Activated CD4-positive, alpha-beta T cell treated with anti-CD3 and anti-CD28 coated beads, Interleukin-2, amount 10 ng/mL, durations not matched to agents 24 days and 14 days (primary cell): Measurements from ENCODE around the gene ZBTB45. TPM values are rescaled to one million over a fixed set of nuclear protein-coding genes. Genes with fewer than 3 reads are reported as not detected.

ENCODE experiments used
- DNase-seq: peaks from one replicate; pipeline ENCODE4 v3.0.0; 2022
- H3K27ac Mint-ChIP-seq: one replicate; pipeline ENCODE4 v1.8.0; 2022; ENCODE audit warnings: mild to moderate bottlenecking, mixed read lengths
- H3K27me3 Mint-ChIP-seq: one replicate; pipeline ENCODE4 v1.8.0; 2022; ENCODE audit warnings: mixed read lengths
- H3K36me3 Mint-ChIP-seq: one replicate; pipeline ENCODE4 v1.8.0; 2022; ENCODE audit warnings: low read depth, mild to moderate bottlenecking, mixed read lengths
- H3K4me1 Mint-ChIP-seq: one replicate; pipeline ENCODE4 v1.8.0; 2021; ENCODE audit warnings: mixed read lengths
- H3K4me3 Mint-ChIP-seq: one replicate; pipeline ENCODE4 v1.8.0; 2022; ENCODE audit warnings: mild to moderate bottlenecking, moderate library complexity, mixed read lengths
- H3K9me3 Mint-ChIP-seq: one replicate; pipeline ENCODE4 v1.8.0; 2021; ENCODE audit warnings: mixed read lengths
- intact Hi-C: fragments of 100-400 bp; cut with micrococcal nuclease; formaldehyde crosslinking; loops from one replicate; pipeline ENCODE4 v1.15.1; 2023
- total RNA-seq: library from RNA; stranded (reverse); gene quantifications from 2 replicates; pipeline ENCODE4 v1.2.3, GENCODE V29; 2022

The ZBTB45 gene
- total RNA-seq = 16.8 and 17.5 TPM in 2 replicates

DNA sequence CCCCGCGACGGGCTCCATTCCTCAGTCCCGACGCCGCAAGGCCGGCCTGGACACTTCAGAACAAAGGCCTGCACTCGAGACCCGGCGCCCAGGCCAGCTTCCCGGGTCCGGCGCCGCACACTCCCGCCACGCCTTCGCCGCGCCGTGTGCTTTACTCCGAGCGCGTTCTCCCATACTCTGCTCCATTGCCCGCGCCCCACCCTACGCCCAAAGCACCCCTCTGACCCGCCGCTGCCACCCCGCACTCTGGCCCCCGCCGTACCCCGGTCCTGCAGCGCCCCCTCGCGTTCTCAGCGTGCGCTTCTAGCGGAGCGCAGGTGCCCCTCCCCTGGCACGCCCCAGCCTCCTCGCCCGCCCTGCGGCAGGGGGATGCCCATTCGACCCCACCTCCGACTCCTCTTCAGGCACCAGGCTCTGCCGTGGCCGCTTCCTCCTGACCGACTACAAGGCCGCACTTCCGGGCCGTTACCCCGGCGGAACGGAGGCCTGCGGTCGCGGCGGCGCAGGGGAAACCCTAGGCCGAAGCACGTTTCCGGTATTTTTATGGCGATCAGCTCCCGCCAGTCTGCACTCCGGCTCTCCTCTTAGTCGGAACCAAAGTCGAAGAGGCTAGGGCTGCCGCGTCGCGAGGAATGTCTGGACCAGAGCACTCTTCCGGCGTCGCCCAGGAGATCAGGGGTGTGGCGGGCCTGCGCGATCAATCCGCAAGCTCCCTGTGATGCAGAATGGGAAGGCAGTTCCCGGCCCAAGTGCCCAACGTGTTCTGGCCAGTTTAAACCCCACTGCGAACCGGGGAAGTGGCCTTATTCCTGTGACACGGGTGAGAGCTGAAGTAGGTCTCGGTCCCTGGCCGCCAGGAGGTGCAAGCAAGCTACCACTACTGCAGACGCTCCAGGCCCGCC is at the start of gene ZBTB45:
TSS of gene ZBTB45 (minus strand) at position 456 of the 902 bp plus-strand sequence. CDS start 2,137 bp downstream, outside the sequence.
- Mint-ChIP-seq H3K4me3 (peak within 1 kb of the TSS; percentile 93), H3K36me3 (peaks cover 25% of the 10 kb centered on the region)

DNA sequence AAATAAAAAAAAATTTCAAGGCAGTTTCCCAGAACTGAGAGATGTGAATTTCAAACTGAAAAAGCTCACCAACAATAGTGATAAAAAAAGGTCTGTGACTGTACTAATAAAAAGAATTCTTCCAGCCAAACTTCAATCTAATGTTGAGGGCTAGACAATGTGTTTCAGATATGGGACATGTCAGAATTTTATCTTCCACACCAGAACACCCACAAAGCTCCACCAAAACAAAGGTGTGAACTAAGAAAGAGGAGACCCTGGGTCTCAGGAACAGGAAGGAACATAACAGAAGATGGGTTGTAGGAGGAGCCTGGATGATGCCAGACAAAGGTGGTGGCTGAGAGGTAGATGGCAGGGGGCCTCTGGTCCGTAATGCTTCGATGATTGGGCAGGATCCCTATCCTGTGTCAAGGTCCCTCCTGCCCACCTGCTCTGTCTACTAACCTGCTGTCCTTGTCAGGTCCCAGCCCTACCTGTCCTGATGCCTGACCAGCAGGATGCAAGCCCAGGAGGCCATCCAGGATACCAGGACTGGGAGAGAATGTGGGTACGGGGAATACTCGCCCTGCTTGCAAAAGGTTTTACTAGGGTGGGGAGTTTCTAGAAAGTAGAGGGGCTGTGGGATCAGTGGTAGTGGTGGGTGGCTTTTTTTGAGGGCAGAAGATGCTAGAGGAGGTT is 49.0 kb upstream of the ZBTB45 start:
- peaks cover 4% of the 10 kb centered on the region for H3K9me3 Mint-ChIP-seq
- H3K4me1 Mint-ChIP-seq = peaks cover 27% of the 10 kb centered on the region
- DNase-seq = no peak
- H3K27ac Mint-ChIP-seq = peak overlapping the region; percentile 62
- peaks cover 3% of the 10 kb centered on the region for H3K27me3 Mint-ChIP-seq
- H3K36me3 Mint-ChIP-seq = peaks cover 33% of the 10 kb centered on the region
- H3K4me3 Mint-ChIP-seq = no peak overlapping the region
- intact Hi-C loops = no loop called here

More for the DNA sequence above, at the start of gene ZBTB45:
- Mint-ChIP-seq H3K4me1 (peaks cover 37% of the 10 kb centered on the region), H3K9me3 (no peaks in the 10 kb centered on the region), H3K27me3 (no peaks in the 10 kb centered on the region), H3K27ac (peak within 1 kb of the TSS; percentile 97)
- intact Hi-C loops = loop anchor here (1.0 to 5.0 kb wide), 9 partner anchors 25 to 602 kb away; partner anchors contain the start of genes MZF1, RPS5, TRIM28 and ZNF274
- DNase-seq = peak; percentile 97

DNA sequence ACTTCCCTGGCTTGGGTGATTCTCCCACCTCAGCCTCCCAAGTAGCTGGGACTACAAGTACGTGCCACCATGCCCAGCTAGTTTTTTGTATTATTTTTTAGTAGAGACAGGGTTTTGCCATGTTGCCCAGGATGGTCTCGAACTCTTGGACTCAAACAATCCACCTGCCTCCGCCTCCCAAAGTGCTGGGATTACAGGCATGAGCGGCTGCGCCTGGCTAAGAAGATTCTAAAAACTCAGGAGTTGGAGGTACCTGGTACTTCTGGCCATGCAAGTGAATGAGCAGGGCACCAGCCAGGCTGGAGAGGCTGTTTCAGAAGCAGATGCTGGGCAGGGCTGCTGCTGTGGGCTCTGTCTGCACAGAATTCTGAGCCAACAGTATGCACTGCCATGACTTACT is 47.4 kb upstream of the ZBTB45 start:
- H3K36me3 Mint-ChIP-seq = peaks cover 30% of the 10 kb centered on the region
- intact Hi-C loops = no loop called here
- H3K27me3 Mint-ChIP-seq = no peaks in the 10 kb centered on the region
- no peak for DNase-seq
- peaks cover 2% of the 10 kb centered on the region for H3K9me3 Mint-ChIP-seq
- no peak overlapping the region for H3K27ac Mint-ChIP-seq
- H3K4me3 Mint-ChIP-seq = no peak overlapping the region
- peaks cover 26% of the 10 kb centered on the region for H3K4me1 Mint-ChIP-seq

DNA sequence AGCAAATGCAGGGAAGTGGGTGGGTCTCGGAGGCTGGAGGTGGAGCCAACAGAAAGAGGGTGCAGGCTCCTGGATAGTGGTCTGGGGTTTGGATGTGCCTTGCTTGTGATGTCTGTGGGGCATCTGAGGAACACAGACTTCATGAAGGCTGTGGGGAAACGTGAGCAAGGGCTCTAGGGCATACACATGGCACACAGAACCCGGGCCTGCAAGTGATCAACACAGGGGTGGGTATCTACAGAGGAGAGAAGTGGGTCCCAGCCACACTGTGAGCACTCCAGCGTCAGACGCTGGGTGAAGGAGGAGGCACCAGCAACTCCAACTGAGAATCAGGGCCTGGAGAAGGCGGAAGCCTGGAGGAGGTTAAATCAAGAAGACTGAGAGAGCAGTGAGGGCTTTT is 44.2 kb upstream of the ZBTB45 start:
- H3K27me3 Mint-ChIP-seq = no peaks in the 10 kb centered on the region
- H3K9me3 Mint-ChIP-seq = no peaks in the 10 kb centered on the region
- peaks cover 22% of the 10 kb centered on the region for H3K36me3 Mint-ChIP-seq
- H3K4me3 Mint-ChIP-seq = peak overlapping the region; percentile 86
- intact Hi-C loops = no loop called here
- no peak overlapping the region for H3K27ac Mint-ChIP-seq
- no peak for DNase-seq
- peaks cover 39% of the 10 kb centered on the region for H3K4me1 Mint-ChIP-seq

DNA sequence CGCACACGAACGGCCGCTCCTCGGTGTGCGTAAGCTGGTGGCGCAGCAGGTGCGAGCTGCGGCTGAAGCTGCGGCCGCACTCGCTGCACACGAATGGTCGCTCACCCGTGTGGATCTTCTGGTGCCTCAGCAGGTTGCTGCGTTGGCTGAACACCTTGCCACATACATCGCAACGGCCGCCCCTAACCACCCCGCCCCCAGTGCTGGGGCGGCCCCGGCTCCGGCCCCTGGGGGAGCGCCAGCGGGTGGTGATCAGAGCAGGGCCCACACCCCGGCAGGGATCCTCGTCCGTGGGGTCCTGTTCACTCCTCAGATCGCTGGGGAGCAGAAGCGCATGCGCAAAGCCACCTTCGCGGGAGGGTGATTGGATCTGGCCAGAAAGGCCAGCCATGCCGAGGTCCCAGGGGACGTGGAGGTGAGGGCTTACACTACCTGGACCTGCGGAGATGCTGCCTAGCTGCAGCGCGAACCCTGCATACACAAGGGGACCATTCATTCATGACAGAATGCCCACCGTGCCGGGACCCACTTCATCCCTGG is 43.5 kb upstream of the ZBTB45 start:
- H3K27ac Mint-ChIP-seq = no peak overlapping the region
- H3K4me1 Mint-ChIP-seq = peaks cover 39% of the 10 kb centered on the region
- intact Hi-C loops = no loop called here
- DNase-seq = peak; percentile 83
- peak overlapping the region; percentile 86 for H3K4me3 Mint-ChIP-seq
- peaks cover 18% of the 10 kb centered on the region for H3K36me3 Mint-ChIP-seq
- no peaks in the 10 kb centered on the region for H3K9me3 Mint-ChIP-seq
- H3K27me3 Mint-ChIP-seq = no peaks in the 10 kb centered on the region

DNA sequence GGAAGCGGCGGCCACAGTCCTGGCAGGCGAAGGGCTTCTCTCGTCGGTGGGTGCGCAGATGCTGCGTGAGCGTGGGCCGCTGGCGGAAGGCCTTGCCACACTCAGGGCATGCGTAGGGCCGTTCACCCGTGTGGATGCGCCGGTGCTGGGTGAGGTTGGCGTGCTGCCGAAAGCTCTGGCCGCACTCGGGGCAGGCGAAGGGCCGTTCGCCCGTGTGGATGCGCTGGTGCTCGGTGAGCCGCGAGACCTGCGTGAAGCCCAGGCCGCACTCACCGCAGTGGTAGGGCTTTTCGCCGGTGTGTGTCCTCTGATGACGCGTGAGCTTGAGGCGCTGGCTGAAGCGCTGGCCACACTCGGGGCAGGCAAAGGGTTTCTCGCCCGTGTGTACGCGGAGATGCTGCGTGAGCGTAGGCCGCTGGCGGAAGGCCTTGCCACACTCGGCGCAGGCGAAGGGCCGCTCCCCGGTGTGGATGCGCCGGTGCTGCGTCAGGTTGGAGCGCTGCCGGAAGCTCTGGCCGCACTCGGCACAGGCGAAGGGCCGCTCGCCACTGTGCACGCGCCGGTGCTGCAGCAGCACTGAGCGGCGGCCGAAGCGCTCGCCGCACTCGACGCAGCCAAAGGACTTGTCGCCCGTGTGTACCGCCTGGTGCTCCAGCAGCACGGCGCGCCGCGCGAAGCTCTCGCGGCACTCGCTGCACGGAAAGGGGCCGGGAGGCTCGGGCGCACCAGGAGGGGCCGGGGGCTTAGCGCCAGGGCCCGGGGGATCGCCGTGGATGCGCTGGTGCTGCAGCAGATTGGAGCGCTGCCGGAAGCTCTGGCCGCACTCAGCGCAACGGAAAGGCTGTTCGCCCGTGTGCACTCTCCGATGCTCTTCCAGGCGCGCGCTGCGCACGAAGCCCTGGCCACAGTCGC is 42.8 kb upstream of the ZBTB45 start:
- peak overlapping the region; percentile 86 for H3K4me3 Mint-ChIP-seq
- intact Hi-C loops = no loop called here
- H3K4me1 Mint-ChIP-seq = peaks cover 44% of the 10 kb centered on the region
- H3K36me3 Mint-ChIP-seq = peaks cover 23% of the 10 kb centered on the region
- no peaks in the 10 kb centered on the region for H3K27me3 Mint-ChIP-seq
- peak overlapping the region; percentile 98 for H3K27ac Mint-ChIP-seq
- no peaks in the 10 kb centered on the region for H3K9me3 Mint-ChIP-seq
- DNase-seq = peak; percentile 87

DNA sequence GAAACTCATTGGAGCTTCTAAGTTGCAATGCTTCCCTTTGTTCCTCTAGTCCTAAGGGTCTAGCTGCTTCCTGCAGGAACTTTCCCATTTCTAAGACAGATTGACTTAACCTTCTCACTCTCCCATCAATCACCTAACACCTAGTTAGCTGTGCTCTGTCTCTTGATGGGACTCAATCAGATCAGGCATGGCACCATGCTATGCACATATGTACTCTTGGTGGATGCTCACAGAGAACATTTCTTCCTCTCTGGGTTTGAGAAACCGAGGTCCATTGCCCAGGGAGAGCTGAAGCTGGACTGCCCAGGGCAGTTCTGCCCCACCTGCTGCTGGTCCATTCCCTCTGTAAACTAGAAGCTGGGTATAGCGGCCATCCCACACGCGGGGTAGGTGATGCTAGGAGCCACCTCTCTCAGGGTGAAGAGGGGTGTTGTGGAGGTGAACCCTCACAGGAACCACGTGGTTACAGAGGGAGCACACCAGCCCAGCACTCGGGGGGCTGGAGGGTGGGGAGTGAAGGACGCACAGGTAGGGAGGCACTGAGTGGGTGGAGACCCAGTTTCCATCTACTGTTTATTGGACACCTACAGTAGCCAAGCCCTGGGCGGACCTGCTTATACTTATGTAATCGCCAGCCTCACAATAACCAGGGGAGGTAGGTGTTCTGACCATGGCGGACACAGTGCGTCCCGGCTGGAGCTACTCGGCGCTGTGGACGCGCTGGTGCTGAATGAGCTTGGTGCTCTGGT is 41.9 kb upstream of the ZBTB45 start:
- Mint-ChIP-seq H3K4me1 (peaks cover 51% of the 10 kb centered on the region), H3K27me3 (no peaks in the 10 kb centered on the region), H3K9me3 (no peaks in the 10 kb centered on the region), H3K36me3 (peaks cover 31% of the 10 kb centered on the region), H3K27ac (peak overlapping the region; percentile 98), H3K4me3 (peak overlapping the region; percentile 86)
- peak; percentile 60 for DNase-seq
- intact Hi-C loops = no loop called here

DNA sequence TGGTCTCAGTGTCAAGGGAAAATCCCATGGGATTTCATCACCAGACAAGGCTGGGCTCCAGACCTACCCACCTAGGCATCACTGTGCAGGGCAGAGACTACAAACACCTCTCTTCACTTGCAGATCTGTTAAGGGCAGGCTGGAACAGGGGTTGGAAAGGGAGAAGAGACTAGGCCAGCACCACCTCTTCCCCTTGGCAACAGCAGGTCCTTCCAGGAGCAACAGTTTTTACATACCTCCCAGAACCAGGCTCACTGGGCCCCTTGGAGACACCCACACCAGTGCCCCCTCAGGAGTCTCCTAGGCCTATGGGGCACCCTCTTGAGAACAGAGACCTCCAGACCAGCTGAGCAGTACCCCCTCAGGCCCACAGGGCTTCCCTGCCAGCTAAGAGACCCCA is 41.3 kb upstream of the ZBTB45 start:
- peak overlapping the region; percentile 98 for H3K27ac Mint-ChIP-seq
- intact Hi-C loops = no loop called here
- peaks cover 55% of the 10 kb centered on the region for H3K4me1 Mint-ChIP-seq
- H3K4me3 Mint-ChIP-seq = peak overlapping the region; percentile 96
- peak; percentile 65 for DNase-seq
- H3K36me3 Mint-ChIP-seq = peaks cover 37% of the 10 kb centered on the region
- H3K27me3 Mint-ChIP-seq = no peaks in the 10 kb centered on the region
- H3K9me3 Mint-ChIP-seq = no peaks in the 10 kb centered on the region

DNA sequence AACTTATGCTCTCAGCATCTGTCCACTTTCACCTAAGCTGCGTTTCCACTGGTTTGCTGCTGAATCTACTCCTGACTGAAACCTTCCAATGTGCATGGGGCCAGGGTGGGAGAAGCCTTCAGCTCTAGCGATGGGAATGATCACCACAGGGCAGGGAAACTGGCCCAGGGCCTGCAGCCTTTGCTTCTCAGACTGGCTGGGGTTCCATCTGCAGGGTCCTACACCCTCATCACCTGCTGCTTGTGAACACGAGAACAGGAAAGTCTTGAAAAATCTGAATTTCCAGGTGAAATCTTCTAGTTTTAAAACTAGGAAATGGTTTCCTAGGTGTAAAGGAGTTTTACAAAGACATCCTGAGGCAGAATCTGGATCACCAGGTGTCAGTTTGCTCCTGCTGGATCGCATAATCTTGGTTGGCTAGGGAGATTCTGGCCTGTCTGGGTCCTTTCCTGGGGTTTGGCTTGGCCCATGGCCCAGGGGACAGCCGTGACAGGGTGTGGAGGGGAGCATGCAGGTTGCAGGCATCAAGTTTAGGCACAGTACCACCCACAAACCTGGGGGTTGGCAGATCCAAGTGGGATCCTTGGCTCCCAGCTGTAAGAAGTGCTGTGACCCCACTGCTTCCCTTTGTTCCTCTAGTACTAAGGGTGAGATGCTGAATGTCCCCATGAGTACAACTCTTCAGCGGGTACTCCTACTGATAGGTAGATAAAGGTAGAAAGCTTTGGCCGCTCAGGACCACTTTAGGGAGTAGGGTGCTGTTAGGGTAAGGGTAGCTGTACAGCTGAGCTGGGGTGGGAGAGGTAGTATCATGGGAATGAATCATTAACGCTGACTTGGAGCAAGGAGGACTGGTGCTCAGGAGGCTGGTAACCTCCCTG is 40.6 kb upstream of the ZBTB45 start:
- peak overlapping the region; percentile 98 for H3K27ac Mint-ChIP-seq
- peak overlapping the region; percentile 96 for H3K4me3 Mint-ChIP-seq
- peaks cover 58% of the 10 kb centered on the region for H3K4me1 Mint-ChIP-seq
- H3K27me3 Mint-ChIP-seq = no peaks in the 10 kb centered on the region
- peaks cover 41% of the 10 kb centered on the region for H3K36me3 Mint-ChIP-seq
- intact Hi-C loops = no loop called here
- no peaks in the 10 kb centered on the region for H3K9me3 Mint-ChIP-seq
- peak; percentile 61 for DNase-seq

DNA sequence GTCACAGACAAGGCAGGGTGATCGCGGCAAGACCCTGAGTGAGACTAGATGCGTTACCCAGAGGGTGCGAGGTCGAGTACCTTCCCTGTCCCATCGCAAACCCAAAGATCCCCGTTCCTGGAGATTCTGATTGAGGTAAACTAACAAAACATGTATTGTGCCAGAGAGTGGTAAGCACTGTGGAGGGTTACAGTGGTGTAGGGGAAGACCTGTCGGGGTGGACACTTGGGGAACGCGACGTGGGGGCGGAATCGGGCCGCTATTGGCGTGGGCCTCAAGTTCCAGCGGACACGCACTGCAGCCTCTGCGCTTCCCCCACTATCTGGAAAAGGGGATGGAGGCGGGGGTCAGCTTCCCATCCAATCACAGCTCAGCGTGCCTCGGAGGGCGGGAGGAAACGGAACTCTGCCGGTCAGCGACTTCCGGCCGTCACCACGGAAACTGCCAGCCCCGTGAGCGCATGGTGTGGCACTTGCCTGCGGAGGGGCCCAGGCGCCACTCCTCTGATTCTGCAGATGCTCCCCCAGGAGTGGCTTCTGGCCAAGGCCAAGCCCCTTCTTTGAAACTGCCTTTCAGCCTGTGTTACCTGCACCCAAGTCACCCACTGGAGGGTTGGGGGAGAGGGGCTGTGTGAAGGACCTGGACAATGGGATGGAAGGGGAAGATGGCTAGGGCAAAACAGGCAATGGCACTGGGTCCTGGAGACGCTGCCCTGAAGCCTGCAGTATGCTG is 39.8 kb upstream of the ZBTB45 start:
- Mint-ChIP-seq H3K27ac (peak overlapping the region; percentile 98), H3K4me3 (peak overlapping the region; percentile 96), H3K9me3 (no peaks in the 10 kb centered on the region), H3K27me3 (no peaks in the 10 kb centered on the region), H3K36me3 (peaks cover 47% of the 10 kb centered on the region), H3K4me1 (peaks cover 63% of the 10 kb centered on the region)
- intact Hi-C loops = loop anchor here (1.0 kb wide), 3 partner anchors 14 to 45 kb away; partner anchors contain the start of genes MZF1 and TRIM28
- DNase-seq = peak; percentile 91

DNA sequence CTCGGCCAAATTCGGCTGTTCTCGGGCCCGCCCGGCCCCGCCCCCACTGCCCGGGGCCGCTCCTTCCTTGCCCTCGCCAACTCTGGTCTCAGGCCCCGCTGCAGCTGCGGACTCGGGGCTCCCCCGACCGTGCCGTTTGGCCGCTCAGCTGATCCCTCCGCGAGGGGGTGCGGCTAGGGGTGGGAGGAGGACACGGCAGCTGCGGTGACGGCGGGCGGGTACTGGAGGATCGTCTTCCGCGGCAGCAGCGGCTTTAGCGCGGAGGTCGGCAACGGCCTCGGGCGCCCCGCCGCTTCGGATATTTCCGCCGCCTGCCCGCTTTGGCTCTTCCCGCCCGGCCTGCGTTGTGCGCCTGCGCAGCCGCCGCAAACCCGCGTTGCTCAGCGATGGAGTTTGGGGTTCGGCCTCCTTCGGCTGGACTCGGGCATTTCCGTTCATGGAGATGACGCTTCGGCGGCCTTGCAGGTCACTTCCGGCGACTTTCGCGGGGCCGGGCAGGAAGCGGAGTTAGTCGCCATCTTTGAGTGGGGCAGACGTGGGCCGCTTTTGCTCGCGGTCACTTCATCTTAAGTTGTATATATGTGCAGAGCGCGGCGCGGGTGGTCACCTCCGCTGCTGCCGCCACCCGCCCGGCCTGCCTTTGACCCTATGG is 39.1 kb upstream of the ZBTB45 start:
- Mint-ChIP-seq H3K27me3 (no peaks in the 10 kb centered on the region), H3K9me3 (no peaks in the 10 kb centered on the region), H3K4me3 (peak overlapping the region; percentile 96), H3K4me1 (peaks cover 64% of the 10 kb centered on the region), H3K27ac (peak overlapping the region; percentile 98), H3K36me3 (peaks cover 52% of the 10 kb centered on the region)
- intact Hi-C loops = loop anchor here (1.0 kb wide), 3 partner anchors 14 to 44 kb away; partner anchors contain the start of genes MZF1 and TRIM28
- peak; percentile 100 for DNase-seq
